ENCODE results near the gene FIS1.

Gene FIS1

DNA sequence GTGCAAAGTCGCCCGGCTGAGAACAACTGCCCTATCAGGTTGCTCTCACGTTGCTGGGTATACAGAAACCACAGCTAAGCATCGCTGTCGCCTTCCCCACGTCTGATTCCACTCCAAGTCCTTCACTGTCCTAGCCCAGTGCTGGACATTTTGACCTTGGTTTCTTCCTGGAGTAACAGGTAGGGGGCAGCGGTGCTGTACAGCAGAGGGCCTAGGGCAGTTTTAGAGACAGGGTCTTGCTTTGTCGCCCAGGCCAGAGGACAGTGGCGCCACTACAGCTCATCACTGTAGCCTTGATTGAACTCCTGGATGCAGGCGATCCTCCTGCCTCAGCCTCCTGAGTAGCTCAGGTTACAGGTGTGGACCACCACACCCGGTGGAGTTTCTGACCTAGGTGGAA, 9.8 kb downstream of the FIS1 start:
- DNase-seq (ENCODE audit: extremely low read depth in 1 of 2, low read depth in 1 of 2): no peak

DNA sequence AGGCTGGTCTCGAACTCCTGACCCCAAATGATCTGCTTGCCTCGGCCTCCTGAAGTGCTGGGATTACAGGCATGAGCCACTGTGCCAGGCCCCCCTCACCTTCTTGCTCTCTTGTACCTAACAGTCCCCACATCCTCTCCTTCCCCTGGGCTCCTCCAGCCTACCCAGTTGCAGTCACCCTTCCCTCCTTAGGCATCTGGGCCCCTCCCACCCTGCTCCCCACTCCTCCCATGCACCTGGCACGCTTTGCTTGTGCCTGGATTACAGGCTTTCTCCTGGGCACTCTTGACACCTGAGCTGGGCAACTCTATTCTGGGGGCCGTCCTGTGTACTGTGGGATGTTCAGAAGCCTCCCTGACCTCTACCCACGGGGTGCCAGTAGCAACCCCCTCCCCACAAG, 10.2 kb downstream of the FIS1 start:
- DNase-seq (ENCODE audit: extremely low read depth in 1 of 2, low read depth in 1 of 2): no peak

DNA sequence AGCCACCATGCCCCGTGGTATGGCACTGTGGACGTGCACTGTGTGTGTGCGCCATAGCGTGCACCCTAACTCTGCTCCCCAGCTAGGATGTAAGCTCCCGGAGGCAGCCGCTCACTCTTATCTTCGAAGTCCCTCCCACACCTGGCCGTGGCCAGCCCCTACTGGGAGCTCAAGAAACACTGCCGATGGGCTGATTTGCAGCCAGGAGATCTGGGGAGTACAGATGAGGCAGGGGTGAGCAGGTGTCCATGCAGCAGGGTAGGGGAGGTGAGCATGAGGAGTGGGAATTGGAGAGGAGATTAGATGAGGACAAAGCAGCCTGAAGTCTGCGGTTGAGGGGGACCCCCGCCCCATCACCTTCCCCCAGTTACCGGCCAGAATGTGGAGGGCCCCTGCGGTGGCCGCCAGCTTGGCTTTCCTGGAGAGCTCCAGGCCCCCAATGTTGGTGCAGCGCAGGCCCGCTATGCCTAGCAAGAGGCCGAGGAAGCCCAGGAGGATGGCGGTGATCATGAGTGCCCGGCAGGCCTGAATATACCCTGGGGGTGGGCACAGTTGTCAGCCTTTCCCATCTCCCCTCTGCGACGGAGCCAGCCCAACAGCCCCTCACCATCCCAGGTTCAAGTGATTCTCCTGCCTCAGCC, 10.9 kb downstream of the FIS1 start:
- DNase-seq (ENCODE audit: extremely low read depth in 1 of 2, low read depth in 1 of 2): no peak

DNA sequence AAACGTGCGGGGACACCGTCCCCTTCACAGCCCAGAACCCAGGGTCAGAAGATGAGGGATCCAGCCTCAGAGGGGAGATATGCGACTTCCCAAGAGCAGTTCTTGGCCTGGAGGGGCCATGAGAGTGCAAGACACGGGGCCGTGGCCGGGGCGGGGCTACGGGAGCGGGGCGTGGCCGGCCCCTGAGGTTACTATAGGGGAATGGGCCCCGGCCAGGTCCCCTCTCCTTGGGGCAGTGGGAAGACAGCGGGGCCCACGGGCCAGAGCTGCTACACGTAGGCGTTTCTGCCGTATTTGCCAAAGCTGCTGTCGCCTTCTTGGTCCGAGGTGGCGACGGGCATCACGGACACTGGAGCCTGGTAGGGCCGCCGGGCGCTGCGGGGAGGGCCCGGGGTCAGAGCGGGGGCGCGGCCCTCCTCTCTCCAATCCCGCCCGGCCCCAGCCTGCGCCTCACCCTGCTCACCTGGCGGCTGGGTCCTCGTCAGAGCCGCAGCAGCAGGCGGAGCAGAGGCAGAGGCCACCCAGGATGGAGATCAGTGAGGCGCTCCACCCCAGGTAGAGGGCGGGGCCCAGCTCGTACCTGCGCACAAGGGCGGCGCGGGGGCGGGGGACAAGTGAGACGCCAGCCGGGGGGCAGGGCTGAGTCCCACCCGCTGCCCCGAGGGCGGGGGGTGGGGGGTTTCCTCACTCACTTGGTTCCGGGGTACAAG, 12.6 kb downstream of the FIS1 start:
- DNase-seq (ENCODE audit: extremely low read depth in 1 of 2, low read depth in 1 of 2): no peak

GRCh38 chr7:101231644-101232043, 13.2 kb downstream of the FIS1 start:
- no peak for DNase-seq (ENCODE audit: extremely low read depth in 1 of 2, low read depth in 1 of 2)

DNA sequence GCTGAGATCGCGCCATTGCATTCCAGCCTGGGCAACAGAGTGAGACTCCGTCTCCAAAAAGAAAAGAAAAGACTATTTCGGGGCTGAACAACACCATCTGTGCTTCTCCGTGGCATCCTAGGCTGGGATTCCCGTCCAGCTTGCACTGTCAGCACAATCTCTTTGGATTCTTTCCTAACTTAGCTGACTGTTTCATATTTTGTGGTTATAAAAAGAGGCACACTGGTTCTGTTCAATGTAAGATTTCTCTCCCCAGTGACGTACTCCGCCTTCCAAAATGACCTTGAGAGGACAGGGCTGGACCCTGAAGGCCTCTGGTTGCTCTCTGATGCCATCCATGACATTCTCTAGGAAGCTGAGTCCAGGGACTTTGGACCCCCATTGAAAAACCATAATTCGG, 18.2 kb downstream of the FIS1 start:
- DNase-seq (ENCODE audit: extremely low read depth in 1 of 2, low read depth in 1 of 2): no peak

GRCh38 chr7:101225650-101226049, 19.2 kb downstream of the FIS1 start:
- DNase-seq (ENCODE audit: extremely low read depth in 1 of 2, low read depth in 1 of 2): no peak

DNA sequence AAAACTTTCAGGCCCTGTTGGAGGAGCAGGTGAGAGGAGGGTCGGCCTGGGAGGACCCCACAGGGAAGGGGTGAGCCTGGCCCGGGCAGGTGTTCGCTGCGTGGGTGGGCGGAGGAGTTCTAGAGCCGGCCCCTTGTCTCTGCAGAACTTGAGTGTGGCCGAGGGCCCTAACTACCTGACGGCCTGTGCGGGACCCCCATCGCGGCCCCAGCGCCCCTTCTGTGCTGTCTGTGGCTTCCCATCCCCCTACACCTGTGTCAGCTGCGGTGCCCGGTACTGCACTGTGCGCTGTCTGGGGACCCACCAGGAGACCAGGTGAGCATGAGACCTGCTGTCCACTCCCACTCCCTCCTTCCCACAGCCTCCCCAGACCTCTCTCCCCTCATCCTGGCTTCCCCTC, 21.4 kb downstream of the FIS1 start:
- DNase-seq (ENCODE audit: extremely low read depth in 1 of 2, low read depth in 1 of 2): no peak

GRCh38 chr7:101222275-101222830, 22.5 kb downstream of the FIS1 start:
- DNase-seq (ENCODE audit: extremely low read depth in 1 of 2, low read depth in 1 of 2): no peak

- DNase-seq (ENCODE audit: extremely low read depth in 1 of 2, low read depth in 1 of 2): no peak
Measured at GRCh38 chr7:101220295-101220694, 24.6 kb downstream of the FIS1 start.

DNA sequence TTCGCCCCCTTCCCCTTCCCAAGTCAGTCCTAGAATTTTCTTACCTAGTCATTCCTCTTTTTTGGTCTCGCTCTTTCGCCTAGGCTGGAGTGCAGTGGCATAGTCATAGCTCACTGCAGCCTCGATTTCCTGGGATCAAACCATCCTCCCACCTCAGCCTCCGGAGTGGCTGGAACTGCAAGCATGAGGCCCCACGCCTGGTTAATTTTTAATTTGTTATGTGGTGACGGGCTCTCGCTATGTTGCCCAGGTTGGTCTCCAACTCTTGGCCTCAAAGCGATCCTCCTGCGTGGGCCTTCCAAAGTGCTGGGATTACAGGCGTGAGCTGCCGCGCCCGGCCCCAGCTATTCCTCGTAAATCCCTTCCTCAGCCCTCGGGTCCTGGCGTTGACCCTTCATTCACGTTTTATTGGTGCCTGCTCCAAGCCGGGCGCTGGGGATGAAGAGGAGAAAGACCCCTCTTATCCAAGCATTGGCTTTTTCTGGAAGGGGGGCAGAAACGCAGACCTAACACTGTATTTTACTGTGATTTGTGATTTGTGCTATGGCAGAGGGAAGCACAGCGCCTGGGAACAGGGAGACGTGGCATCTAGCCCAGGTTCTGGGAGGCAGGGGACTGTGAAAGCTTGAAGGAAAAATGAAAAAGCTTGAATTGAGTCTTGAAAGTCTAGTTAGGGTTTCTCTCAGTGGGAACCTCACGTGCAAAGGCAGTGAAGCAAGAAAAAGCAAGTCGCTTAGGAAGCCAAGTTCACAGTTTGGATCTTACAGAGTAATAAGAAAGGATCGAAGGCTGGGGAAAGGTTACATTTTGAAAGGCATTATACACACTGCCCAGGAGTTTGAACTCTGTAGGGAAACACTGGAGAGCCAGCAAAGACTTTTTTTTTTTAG, 26.4 kb downstream of the FIS1 start:
- DNase-seq (ENCODE audit: extremely low read depth in 1 of 2, low read depth in 1 of 2): no peak

GRCh38 chr7:101217388-101218235, 27.3 kb downstream of the FIS1 start, which contains the start of the genes PLOD3 and ZNHIT1:
TSS of gene PLOD3 (minus strand) at chr7:101217581. CDS start at chr7:101217274, 307 bp downstream.
TSS of gene ZNHIT1 (plus strand) at chr7:101218165. CDS start at chr7:101218196, 31 bp downstream.
- DNase-seq (ENCODE audit: extremely low read depth in 1 of 2, low read depth in 1 of 2): peak; percentile 93 to 97

- no peak for DNase-seq (ENCODE audit: extremely low read depth in 1 of 2, low read depth in 1 of 2)
Measured at GRCh38 chr7:101216860-101217387, 28.0 kb downstream of the FIS1 start.

- DNase-seq (ENCODE audit: extremely low read depth in 1 of 2, low read depth in 1 of 2): no peak
Measured at GRCh38 chr7:101216001-101216859, 28.7 kb downstream of the FIS1 start.

DNA sequence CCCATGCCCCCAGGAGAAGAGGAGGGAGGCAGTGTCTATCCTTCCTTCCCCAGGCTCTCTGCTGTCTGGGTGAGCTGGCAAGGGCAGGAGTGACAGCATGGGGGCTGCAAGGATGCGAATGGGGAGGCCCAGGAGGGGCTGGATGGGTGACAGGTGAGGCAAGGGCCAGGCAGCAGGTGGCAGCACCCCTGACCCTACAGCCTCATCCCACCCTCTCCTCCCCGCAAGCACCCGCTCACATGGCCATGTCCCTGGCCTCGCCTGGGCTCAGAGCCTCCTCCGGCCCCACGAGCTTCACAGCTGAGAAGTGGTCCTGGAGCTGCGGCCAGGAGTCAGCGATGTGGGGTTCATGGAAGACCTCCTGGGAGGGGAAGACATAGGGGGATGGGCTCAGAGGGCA, 32.9 kb downstream of the FIS1 start:
- DNase-seq (ENCODE audit: extremely low read depth in 1 of 2, low read depth in 1 of 2): no peak

DNA sequence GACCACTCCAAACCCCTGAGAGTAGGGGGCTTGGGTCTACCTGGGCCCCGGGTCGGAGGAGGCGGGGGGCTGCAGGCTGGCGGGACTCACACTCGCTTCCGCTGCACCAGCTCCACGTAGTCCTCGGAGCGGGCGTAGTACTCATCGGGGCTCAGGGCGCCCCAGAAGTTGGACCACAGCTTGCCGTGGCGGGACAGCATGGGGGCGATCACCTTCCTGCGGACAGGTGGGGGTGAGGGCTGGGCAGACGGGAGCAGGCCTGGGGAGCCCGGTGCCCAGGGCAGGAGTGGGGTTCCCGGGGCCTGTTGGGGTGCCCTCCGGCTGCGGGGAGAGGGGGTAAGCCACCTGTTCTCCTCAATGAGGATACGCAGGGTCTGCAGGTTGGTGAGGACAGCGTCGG, 33.4 kb downstream of the FIS1 start:
- DNase-seq (ENCODE audit: extremely low read depth in 1 of 2, low read depth in 1 of 2): no peak

- DNase-seq (ENCODE audit: extremely low read depth in 1 of 2, low read depth in 1 of 2): no peak
Measured at GRCh38 chr7:101210143-101210542, 34.7 kb downstream of the FIS1 start.

GRCh38 chr7:101208794-101209193, 36.1 kb downstream of the FIS1 start:
- no peak for DNase-seq (ENCODE audit: extremely low read depth in 1 of 2, low read depth in 1 of 2)

DNA sequence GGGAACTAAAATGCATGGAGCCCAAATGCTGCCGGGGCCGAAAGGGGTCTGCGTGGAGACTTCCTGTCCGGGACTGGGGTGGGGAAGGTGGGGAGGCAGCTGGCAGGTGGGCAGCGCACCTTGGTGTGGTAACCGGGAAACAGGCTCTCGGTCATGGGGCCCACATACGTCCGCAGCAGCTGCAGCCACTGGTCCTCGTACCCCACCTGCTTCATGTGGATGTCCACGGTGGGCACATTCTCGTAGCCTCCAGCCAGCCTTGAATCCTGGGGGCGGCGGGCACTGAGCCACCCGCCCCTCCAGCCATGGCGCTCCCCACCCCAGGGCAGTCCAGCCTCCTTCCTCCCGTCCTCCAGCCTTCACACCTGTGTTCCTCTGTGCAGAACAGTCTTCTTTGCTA, 37.4 kb downstream of the FIS1 start:
- DNase-seq (ENCODE audit: extremely low read depth in 1 of 2, low read depth in 1 of 2): no peak
